Ovary (tissue), 3 donors: ENCODE data around the gene DDIT4.

Source experiments
- EP300 ChIP-seq: sonication (generic); formaldehyde crosslinking; IDR thresholded peaks from one replicate; pipeline ENCODE4 v1.6.1; 2017; ENCODE audit warnings: antibody characterized with exemption
- POLR2A ChIP-seq: fragments of 450-650 bp; IDR thresholded peaks from one replicate; pipeline ENCODE4 v1.6.1; 2017; ENCODE audit warnings: antibody characterized with exemption, mild to moderate bottlenecking, moderate library complexity
- TF ChIP-seq, protein P1 (sequence below), 3 donors: fragments of 450-650 bp in 2 of 3; fragments of 200-600 bp in 1 of 3; IDR thresholded peaks; one replicate each; pipeline versions ENCODE4 v1.5.1 to v1.8.0; 2016 to 2022; ENCODE audit warnings: antibody characterized with exemption in 3 of 3, mild to moderate bottlenecking in 1 of 3
- donor health status: DM: no; HTN: no; CAD: no.

DNA sequence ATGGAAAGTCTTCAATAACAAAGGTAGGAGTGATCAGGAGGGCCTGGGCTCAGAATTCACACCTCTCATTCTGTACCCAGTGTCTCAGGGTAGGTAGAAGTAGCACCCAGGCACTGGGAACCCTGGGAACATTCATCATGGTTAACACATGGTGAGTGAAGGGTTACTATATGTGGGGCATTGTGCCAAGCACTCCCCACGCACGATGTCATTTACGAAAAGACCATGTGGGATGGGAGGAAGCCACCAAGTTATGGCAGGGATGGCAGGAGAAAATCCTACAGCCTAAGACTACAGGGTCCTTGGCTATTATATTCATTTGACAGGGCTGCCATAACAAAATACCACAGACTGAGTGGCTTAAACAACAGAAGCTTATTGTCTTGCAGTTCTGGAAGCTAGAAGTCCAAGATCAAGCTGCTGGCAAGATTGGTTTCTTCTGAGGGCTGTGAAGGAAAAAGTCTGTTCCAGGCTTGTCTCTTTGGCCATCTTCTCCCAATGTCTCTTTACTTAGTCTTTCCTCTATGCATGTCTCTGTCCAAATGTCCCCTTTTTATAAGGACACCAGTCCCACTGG lies 27.7 kb upstream of the DDIT4 start:
- TF ChIP-seq, protein P1, sequence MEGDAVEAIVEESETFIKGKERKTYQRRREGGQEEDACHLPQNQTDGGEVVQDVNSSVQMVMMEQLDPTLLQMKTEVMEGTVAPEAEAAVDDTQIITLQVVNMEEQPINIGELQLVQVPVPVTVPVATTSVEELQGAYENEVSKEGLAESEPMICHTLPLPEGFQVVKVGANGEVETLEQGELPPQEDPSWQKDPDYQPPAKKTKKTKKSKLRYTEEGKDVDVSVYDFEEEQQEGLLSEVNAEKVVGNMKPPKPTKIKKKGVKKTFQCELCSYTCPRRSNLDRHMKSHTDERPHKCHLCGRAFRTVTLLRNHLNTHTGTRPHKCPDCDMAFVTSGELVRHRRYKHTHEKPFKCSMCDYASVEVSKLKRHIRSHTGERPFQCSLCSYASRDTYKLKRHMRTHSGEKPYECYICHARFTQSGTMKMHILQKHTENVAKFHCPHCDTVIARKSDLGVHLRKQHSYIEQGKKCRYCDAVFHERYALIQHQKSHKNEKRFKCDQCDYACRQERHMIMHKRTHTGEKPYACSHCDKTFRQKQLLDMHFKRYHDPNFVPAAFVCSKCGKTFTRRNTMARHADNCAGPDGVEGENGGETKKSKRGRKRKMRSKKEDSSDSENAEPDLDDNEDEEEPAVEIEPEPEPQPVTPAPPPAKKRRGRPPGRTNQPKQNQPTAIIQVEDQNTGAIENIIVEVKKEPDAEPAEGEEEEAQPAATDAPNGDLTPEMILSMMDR (IDR thresholded peaks at IDR 0.05) = no peak
- TF ChIP-seq POLR2A (no peak), EP300 (no peak)
